ENCODE results near the gene UIMC1.

The UIMC1 gene

DNA sequence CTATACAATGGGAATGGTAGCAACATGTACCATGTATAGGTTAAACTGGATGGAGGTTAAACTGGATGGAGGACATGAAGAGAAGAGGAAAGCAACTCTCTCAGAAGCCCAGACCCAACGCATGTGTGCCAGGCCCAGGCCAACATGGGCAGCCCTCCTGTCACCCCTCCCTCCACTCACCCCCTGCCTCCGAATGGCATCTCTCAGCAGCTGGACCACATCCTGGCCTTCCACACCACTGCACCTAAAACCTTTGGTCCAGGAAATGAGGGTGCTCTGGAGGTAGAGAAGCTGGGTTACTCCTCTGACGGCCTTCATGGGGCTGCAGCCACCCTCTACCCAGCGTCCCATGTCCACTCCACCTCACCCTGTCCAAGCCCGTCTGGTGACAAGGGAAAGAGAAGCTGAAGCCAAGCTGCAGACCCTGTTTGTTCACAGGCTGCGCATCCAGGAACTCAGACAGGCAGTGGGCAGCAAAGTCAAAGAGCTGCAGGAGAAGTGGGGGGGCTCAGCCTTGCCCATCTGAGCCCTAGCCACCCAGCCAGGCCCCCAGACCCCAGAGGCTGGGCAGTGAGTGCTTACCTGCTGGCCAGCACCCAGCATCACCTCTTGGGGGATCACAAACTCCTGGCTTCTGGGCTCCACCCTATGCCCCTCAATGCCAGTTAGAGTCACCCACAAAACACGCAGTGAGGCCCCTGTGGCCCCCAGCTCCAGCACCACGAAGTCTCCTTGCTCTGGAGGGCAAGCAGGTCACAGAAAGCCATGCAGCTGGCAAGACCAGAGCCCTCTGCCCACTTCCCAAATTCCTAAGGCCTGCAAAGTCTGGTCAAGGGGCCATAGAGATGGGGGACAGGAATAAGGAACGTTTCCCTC is 115.9 kb downstream of the UIMC1 start:
- no peak overlapping the region for H3K4me3 ChIP-seq (ENCODE audit: insufficient read depth, low read depth, low read length, poor library complexity, severe bottlenecking)
- no peaks in the 10 kb centered on the region for H3K4me1 ChIP-seq (ENCODE audit: control insufficient read depth, insufficient read depth, low read length, poor library complexity, severe bottlenecking)
- H3K27me3 ChIP-seq (replicated peaks; ENCODE audit: control insufficient read depth, insufficient read depth, low read length, poor library complexity, severe bottlenecking) = no peaks in the 10 kb centered on the region
- H3K27ac ChIP-seq (ENCODE audit: insufficient read depth, low read length, poor library complexity, severe bottlenecking) = no peak overlapping the region
- DNase-seq = no peak
- no peaks in the 10 kb centered on the region for H3K9me3 ChIP-seq (ENCODE audit: control insufficient read depth, low read length)
- H3K36me3 ChIP-seq (ENCODE audit: control insufficient read depth, insufficient read depth, low read length) = no peaks in the 10 kb centered on the region

DNA sequence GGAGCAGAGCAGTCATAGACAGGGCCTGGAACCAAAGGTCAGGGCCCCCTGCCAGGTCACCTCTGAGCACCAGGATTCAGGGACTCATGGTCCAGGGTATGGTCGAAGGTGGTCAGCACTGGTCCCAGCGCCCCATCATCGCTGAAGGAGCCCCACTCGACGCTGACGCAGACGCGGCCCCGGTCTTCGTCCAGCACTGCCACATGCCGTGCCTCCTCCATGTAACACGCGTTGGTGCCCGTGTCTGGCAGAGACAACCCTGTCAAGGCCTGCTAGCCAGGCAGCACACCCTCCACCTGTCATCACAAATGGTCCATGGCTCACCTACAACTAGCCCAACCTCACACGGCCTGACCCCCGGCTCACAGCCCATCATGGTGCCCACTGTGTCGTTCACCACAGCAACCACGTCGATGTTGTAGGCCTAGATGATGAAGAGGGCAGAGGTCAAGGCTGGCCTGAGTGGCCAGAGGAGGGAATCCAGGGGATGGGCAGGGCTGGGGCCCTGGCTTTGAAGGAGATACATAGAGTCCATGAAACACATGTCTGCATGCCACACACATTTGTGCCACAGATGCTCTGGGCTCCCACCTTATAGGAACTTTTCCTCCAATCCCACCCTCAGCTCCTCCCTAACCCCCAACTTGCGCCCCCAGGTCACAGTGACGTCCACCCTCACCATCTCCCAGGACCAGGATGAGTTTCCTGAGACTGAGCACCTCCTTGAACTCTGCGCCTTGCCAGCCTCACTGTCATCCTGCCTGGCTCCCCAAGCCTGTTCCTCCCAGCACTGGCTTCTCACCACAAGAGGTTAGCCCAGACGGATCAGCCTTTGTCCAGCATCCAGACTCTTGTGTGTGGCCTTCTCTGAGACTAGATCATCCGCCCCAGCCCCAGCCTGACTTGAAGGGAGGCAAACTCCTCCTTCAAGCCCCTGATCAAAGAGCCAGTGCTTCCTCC is 117.0 kb downstream of the UIMC1 start:
- no peak for DNase-seq
- Histone ChIP-seq H3K4me3 (ENCODE audit: insufficient read depth, low read depth, low read length, poor library complexity, severe bottlenecking) (no peak overlapping the region), H3K27me3 (replicated peaks; ENCODE audit: control insufficient read depth, insufficient read depth, low read length, poor library complexity, severe bottlenecking) (no peaks in the 10 kb centered on the region), H3K4me1 (ENCODE audit: control insufficient read depth, insufficient read depth, low read length, poor library complexity, severe bottlenecking) (no peaks in the 10 kb centered on the region), H3K36me3 (ENCODE audit: control insufficient read depth, insufficient read depth, low read length) (no peaks in the 10 kb centered on the region), H3K27ac (ENCODE audit: insufficient read depth, low read length, poor library complexity, severe bottlenecking) (no peak overlapping the region), H3K9me3 (ENCODE audit: control insufficient read depth, low read length) (no peaks in the 10 kb centered on the region)

DNA sequence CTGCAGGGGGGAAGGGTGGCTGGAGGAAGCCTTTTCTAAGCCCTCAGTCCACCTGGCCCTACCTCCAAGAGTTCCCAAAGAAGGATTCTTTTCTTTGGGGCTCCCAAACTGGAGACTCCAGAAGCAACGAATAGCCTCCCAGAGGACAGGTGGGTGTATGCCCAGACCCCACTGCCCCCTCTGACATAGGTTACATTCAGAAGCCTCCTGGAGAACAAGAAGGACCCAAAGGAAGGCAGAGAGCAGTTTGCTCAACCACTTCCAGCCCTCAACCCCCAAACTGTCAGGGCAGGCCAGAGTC is 117.8 kb downstream of the UIMC1 start:
- H3K4me1 ChIP-seq (ENCODE audit: control insufficient read depth, insufficient read depth, low read length, poor library complexity, severe bottlenecking) = no peaks in the 10 kb centered on the region
- H3K27ac ChIP-seq (ENCODE audit: insufficient read depth, low read length, poor library complexity, severe bottlenecking) = no peak overlapping the region
- H3K27me3 ChIP-seq (replicated peaks; ENCODE audit: control insufficient read depth, insufficient read depth, low read length, poor library complexity, severe bottlenecking) = no peaks in the 10 kb centered on the region
- H3K4me3 ChIP-seq (ENCODE audit: insufficient read depth, low read depth, low read length, poor library complexity, severe bottlenecking) = no peak overlapping the region
- DNase-seq = no peak
- no peaks in the 10 kb centered on the region for H3K36me3 ChIP-seq (ENCODE audit: control insufficient read depth, insufficient read depth, low read length)
- no peaks in the 10 kb centered on the region for H3K9me3 ChIP-seq (ENCODE audit: control insufficient read depth, low read length)

DNA sequence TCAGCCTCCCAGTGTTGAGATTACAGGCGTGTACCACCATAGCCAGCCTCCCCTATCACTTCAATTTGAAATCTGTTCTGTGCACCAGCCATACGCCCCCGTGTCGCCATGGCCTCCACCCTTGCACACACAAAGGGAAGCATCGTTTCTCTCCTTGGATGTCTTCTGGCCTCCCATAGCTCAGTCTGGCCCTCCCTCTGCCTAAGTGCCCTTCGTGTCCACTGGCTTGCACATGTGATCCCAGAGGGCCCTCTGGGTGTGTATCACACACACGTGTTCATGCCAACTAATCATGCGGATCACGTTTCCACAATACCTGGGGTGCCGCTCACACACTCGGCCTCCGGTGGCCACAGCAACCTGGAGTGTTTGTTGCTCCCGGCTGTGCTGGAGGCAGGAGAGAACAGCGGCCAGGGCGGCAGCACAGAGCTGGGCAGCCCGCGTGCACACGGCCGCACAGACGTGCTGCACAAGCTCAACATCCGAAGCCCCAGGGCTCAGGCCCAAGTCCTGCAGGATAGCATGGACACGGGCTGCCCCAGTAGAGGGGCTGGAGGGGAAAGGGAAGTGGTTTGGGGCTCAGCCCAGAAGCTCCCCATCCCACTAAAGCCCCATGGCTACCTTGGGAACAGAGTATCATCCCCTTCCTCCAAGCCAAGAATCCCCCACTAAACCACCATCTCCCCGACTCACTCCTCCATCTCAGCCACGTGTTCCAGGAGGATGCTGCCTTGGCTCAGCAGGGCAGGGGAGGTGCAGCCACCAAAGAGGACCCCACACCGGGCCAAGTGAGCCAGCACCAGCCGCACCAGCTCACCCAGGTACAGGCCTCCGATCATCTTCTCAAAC is 118.3 kb downstream of the UIMC1 start:
- H3K27ac ChIP-seq (ENCODE audit: insufficient read depth, low read length, poor library complexity, severe bottlenecking) = no peak overlapping the region
- no peaks in the 10 kb centered on the region for H3K4me1 ChIP-seq (ENCODE audit: control insufficient read depth, insufficient read depth, low read length, poor library complexity, severe bottlenecking)
- no peaks in the 10 kb centered on the region for H3K27me3 ChIP-seq (replicated peaks; ENCODE audit: control insufficient read depth, insufficient read depth, low read length, poor library complexity, severe bottlenecking)
- H3K9me3 ChIP-seq (ENCODE audit: control insufficient read depth, low read length) = no peaks in the 10 kb centered on the region
- no peak for DNase-seq
- H3K4me3 ChIP-seq (ENCODE audit: insufficient read depth, low read depth, low read length, poor library complexity, severe bottlenecking) = no peak overlapping the region
- no peaks in the 10 kb centered on the region for H3K36me3 ChIP-seq (ENCODE audit: control insufficient read depth, insufficient read depth, low read length)

DNA sequence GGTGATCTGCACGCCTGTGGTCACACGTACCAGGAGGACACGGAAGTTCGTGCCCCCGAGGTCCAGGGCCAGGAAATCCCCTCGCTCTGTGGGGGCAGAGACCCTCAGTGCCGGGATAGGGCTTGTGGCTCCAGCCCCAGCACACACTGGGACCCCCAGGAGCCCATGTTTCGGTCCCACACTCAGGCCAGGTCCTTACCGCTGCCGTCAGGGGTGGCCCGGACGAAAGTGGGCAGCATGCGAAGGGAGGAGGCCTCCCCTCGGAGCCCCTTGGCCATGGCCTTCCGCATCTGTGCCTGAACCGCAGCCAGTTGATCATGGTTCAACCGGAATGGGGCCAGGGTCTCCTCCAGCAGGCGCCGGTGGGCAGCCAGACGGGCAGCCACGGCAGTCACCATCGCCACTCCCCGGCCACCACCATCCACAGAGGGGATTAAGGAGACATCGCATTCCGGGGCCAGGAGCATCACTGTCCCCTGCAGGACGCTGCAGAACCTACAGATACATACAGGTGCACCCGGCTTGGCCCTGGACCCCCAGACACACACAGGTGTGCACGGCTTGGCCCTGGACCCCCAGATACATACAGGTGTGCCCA is 119.2 kb downstream of the UIMC1 start:
- Histone ChIP-seq H3K27ac (ENCODE audit: insufficient read depth, low read length, poor library complexity, severe bottlenecking) (no peak overlapping the region), H3K4me1 (ENCODE audit: control insufficient read depth, insufficient read depth, low read length, poor library complexity, severe bottlenecking) (no peaks in the 10 kb centered on the region), H3K9me3 (ENCODE audit: control insufficient read depth, low read length) (no peaks in the 10 kb centered on the region), H3K4me3 (ENCODE audit: insufficient read depth, low read depth, low read length, poor library complexity, severe bottlenecking) (no peak overlapping the region), H3K27me3 (replicated peaks; ENCODE audit: control insufficient read depth, insufficient read depth, low read length, poor library complexity, severe bottlenecking) (no peaks in the 10 kb centered on the region), H3K36me3 (ENCODE audit: control insufficient read depth, insufficient read depth, low read length) (no peaks in the 10 kb centered on the region)
- no peak for DNase-seq

DNA sequence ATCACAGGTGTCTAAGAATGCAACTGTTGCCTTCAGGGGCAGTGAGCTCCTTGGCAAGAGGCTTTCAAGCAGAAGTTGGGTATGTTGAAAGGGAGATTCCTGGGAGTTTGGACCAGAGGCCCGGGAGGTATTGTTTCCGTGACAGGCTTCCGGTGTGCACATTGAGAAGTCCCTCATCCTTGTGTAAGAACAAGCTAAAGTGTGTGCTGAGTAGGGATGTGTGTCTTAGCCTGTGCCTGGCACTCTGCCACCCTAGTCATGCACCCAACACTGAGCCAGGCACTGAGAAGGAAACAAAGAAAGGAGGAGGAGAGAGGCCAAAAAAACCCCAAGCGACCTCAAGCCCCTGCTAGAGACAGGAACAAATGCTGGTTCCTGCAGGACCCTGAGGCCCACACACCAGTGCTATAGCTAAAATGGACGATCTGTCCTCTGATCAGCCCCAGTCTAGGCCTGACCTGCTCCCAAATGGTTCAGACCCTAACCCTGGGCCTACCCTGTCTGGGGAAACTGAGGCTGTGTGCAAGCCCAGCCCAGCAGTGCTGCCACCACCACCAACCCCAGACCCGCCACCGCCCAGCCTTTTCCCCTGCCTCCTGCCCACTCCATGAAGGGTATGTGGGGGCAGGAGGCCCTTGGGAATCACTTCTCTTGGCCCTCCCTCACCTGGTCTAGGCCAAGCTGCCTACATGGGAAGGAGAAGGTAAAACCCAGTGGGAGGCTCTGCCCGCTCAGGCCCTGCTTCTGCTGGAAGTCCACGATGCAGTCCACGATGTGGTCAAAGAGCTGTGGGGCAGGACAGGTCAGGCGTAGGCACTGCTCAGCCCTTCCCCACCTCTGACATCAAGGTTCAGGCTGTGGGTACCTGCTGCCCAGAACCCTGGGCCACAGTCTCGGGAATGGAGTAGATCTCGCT is 120.0 kb downstream of the UIMC1 start:
- no peaks in the 10 kb centered on the region for H3K27me3 ChIP-seq (replicated peaks; ENCODE audit: control insufficient read depth, insufficient read depth, low read length, poor library complexity, severe bottlenecking)
- no peak overlapping the region for H3K27ac ChIP-seq (ENCODE audit: insufficient read depth, low read length, poor library complexity, severe bottlenecking)
- H3K36me3 ChIP-seq (ENCODE audit: control insufficient read depth, insufficient read depth, low read length) = no peaks in the 10 kb centered on the region
- no peak for DNase-seq
- no peaks in the 10 kb centered on the region for H3K4me1 ChIP-seq (ENCODE audit: control insufficient read depth, insufficient read depth, low read length, poor library complexity, severe bottlenecking)
- no peak overlapping the region for H3K4me3 ChIP-seq (ENCODE audit: insufficient read depth, low read depth, low read length, poor library complexity, severe bottlenecking)
- H3K9me3 ChIP-seq (ENCODE audit: control insufficient read depth, low read length) = no peaks in the 10 kb centered on the region

DNA sequence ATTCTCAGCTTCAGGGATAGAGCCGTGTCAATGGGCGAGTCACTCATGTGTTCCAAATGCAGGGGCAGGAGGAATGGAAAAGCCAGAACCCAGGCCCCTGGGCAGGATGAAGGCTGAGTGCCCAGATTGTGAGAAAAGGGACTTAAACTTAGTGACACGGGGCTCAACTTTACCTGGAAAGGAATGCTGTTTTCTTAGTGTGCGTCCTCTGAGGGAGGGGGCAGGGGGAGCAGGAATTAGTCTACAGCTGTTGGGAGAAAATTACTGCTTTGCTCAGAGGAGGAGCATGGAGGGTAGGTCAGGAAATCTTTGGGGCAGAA is 122.0 kb downstream of the UIMC1 start:
- H3K9me3 ChIP-seq (ENCODE audit: control insufficient read depth, low read length) = no peaks in the 10 kb centered on the region
- H3K27ac ChIP-seq (ENCODE audit: insufficient read depth, low read length, poor library complexity, severe bottlenecking) = no peak overlapping the region
- H3K4me3 ChIP-seq (ENCODE audit: insufficient read depth, low read depth, low read length, poor library complexity, severe bottlenecking) = no peak overlapping the region
- H3K36me3 ChIP-seq (ENCODE audit: control insufficient read depth, insufficient read depth, low read length) = no peaks in the 10 kb centered on the region
- H3K4me1 ChIP-seq (ENCODE audit: control insufficient read depth, insufficient read depth, low read length, poor library complexity, severe bottlenecking) = no peaks in the 10 kb centered on the region
- no peaks in the 10 kb centered on the region for H3K27me3 ChIP-seq (replicated peaks; ENCODE audit: control insufficient read depth, insufficient read depth, low read length, poor library complexity, severe bottlenecking)
- no peak for DNase-seq

DNA sequence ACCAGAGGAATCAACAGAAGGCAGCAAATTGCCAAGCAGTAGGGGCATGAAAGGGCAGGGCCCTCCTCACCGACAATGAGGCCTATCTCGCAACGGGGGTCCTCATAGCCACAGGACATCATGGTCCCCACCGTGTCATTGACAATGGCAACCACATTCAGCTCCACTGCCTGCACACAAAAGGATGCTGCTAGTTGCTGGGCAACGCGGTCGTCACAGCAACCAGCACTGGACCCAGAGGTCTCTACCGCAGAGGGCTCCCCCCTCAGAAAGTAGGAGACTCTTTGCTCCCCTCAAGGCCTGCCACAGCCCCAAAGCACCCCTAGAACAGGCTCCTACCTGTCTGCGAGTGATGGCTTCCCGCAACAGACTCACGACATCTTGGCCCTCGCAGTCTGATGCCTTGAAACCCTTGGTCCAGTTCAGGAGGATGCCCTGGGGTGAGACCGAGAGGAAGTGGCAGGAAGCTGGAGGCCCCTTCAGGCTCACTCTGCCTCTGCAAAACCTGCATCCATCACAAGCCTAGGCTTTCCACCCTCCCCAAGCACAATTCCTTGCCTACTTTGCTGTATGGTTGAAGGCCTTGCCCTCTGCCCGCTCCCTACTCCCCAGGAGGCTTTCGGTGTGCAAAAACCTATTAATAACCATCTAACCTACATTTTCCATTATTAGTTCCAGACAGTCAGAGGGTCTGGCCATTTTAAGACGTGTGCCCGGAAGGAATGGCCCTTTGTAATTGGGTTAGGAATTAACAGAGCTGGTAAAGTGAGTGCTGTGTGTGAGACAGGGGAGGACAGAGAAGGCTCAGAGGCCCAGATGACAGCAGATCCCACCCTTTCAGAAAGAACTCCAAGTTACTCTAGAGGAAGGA is 122.6 kb downstream of the UIMC1 start:
- Histone ChIP-seq H3K27me3 (replicated peaks; ENCODE audit: control insufficient read depth, insufficient read depth, low read length, poor library complexity, severe bottlenecking) (no peaks in the 10 kb centered on the region), H3K4me1 (ENCODE audit: control insufficient read depth, insufficient read depth, low read length, poor library complexity, severe bottlenecking) (no peaks in the 10 kb centered on the region)

More for the DNA sequence above, 122.6 kb downstream of the UIMC1 start:
- Histone ChIP-seq H3K36me3 (ENCODE audit: control insufficient read depth, insufficient read depth, low read length) (no peaks in the 10 kb centered on the region), H3K4me3 (ENCODE audit: insufficient read depth, low read depth, low read length, poor library complexity, severe bottlenecking) (no peak overlapping the region), H3K9me3 (ENCODE audit: control insufficient read depth, low read length) (no peaks in the 10 kb centered on the region), H3K27ac (ENCODE audit: insufficient read depth, low read length, poor library complexity, severe bottlenecking) (no peak overlapping the region)
- DNase-seq = no peak
